ENCODE data around the gene SLC35B2. TPM values are rescaled to one million over a fixed set of nuclear protein-coding genes. Genes with fewer than 3 reads are reported as not detected.

Gene SLC35B2
- total RNA-seq, 4 donors from 2014 or later: 26.2 to 38.5 (median 30.9) TPM

- DNase-seq (ENCODE audit: low spot score in 2 of 2): no peak
- no peaks in the 10 kb centered on the region for H3K9me3 ChIP-seq
- peaks cover 43% of the 10 kb centered on the region for H3K4me1 ChIP-seq
- H3K27ac ChIP-seq: no peak overlapping the region
- 14% methylated on average over 1 of the region's 1 CpG for WGBS
- no peaks in the 10 kb centered on the region for H3K27me3 ChIP-seq
- H3K4me3 ChIP-seq: peak overlapping the region; percentile 92
- TF ChIP-seq POLR2AphosphoS5 (IDR thresholded peaks at IDR 0.05): no peak
- TF ChIP-seq EP300 (IDR thresholded peaks at IDR 0.05): no peak
- TF ChIP-seq POLR2A (IDR thresholded peaks at IDR 0.05): no peak
- TF ChIP-seq, protein P1, sequence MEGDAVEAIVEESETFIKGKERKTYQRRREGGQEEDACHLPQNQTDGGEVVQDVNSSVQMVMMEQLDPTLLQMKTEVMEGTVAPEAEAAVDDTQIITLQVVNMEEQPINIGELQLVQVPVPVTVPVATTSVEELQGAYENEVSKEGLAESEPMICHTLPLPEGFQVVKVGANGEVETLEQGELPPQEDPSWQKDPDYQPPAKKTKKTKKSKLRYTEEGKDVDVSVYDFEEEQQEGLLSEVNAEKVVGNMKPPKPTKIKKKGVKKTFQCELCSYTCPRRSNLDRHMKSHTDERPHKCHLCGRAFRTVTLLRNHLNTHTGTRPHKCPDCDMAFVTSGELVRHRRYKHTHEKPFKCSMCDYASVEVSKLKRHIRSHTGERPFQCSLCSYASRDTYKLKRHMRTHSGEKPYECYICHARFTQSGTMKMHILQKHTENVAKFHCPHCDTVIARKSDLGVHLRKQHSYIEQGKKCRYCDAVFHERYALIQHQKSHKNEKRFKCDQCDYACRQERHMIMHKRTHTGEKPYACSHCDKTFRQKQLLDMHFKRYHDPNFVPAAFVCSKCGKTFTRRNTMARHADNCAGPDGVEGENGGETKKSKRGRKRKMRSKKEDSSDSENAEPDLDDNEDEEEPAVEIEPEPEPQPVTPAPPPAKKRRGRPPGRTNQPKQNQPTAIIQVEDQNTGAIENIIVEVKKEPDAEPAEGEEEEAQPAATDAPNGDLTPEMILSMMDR (IDR thresholded peaks at IDR 0.05): no peak
- peaks cover 49% of the 10 kb centered on the region for H3K36me3 ChIP-seq
Measured at GRCh38 chr6:44248579-44248978, 8.7 kb downstream of the SLC35B2 start.

DNA sequence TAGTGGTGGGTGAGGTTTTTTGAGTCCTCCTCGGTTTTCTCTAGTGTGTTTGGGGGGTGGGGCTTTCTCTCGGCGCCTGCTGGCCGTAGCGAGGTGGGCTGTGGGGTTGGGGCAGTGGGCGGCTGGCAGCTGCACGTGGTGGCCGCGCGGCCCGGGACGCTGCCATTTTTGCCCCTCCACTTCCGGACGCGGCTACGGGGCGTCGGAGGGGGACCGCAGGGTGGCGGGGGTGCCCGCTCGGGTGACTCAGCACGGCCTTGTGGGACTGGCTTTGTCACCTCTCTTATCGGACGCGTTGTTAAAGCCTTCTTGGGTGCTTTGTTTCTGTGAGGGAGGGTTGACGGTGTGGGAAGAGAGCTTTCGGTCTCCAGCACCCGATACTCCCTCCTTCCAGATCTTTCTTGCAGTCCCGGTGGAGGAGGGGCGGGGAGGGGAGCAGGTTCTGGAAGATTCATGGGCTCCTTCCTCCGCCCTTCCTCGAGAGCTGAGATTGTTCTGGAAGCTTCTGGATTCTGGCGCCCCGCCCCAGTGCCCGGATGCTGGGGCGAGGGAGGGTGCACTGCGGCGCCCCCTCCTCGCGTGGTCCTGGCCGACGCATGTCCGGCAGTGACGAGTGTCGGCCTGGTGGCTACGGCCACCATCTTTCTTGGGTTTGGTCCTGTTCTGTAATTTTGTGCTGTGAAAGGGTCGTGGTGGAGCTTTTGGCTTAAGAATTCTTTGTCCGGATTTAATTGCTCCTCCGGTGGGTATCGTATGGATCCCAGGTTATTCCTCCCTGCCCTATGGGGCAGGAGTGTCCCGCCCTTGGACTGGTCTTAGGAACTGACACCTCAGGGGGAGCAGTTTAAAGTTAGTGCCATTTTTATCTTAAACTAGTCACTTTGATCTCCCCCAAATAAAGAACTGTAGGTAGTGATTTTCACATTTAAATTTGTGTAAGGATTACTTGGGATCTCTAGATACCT lies 9.7 kb downstream of the SLC35B2 start:
- TF ChIP-seq EP300 (IDR thresholded peaks at IDR 0.05) (no peak), POLR2AphosphoS5 (IDR thresholded peaks at IDR 0.05) (peak in 1 of 3 donors; percentile 93), POLR2A (IDR thresholded peaks at IDR 0.05) (no peak)
- TF ChIP-seq, protein P1 (IDR thresholded peaks at IDR 0.05): no peak
- Histone ChIP-seq H3K4me3 (peak overlapping the region; percentile 92), H3K9me3 (no peaks in the 10 kb centered on the region), H3K4me1 (peaks cover 39% of the 10 kb centered on the region), H3K36me3 (peaks cover 39% of the 10 kb centered on the region), H3K27me3 (no peaks in the 10 kb centered on the region), H3K27ac (peak overlapping the region; percentile 94)
- DNase-seq (ENCODE audit: low spot score in 2 of 2): peak in 1 of 2 donors; percentile 86
- WGBS: 6% methylated on average over 4 of the region's 52 CpGs

DNA sequence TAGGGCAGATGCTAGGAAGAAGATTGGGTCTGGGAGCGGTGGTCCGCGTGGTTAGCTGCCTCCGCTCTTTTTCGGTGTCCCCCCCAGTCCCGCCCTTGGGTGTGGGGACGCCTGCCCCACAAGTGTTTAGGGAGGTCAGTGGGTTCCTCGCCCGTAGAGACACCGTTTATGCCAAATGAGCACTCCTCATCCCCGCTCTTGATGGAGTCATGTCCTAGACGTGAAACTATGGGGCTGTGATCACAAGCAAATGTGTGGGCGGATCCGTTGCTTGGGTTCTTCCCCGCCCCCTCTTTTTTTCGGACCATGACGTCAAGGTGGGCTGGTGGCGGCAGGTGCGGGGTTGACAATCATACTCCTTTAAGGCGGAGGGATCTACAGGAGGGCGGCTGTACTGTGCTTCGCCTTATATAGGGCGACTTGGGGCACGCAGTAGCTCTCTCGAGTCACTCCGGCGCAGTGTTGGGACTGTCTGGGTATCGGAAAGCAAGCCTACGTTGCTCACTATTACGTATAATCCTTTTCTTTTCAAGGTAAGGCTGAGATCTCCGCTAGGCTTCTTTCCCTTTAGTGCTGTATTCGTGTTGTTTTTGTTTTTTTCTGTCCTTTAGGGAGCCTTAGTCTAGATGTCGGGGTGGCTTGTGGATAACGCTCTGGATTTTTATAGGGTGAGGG lies 10.5 kb downstream of the SLC35B2 start, which contains the start of gene HSP90AB1:
TSS of gene HSP90AB1 (plus strand) at position 439 of the 675 bp plus-strand sequence. CDS start 1,529 bp downstream, outside the sequence.
- peak; percentile 97 to 98 for DNase-seq (ENCODE audit: low spot score in 2 of 2)
- H3K27me3 ChIP-seq: no peaks in the 10 kb centered on the region
- no peaks in the 10 kb centered on the region for H3K9me3 ChIP-seq
- peaks cover 31% of the 10 kb centered on the region for H3K36me3 ChIP-seq
- H3K4me1 ChIP-seq: peaks cover 39% of the 10 kb centered on the region
- H3K4me3 ChIP-seq: peak within 1 kb of the TSS; percentile 92
- peak within 1 kb of the TSS; percentile 94 for H3K27ac ChIP-seq
- under 1% methylated on average over 22 of the region's 34 CpGs for WGBS
- TF ChIP-seq EP300 (IDR thresholded peaks at IDR 0.05) (no peak), POLR2A (IDR thresholded peaks at IDR 0.05) (peak; percentile 97 to 99), POLR2AphosphoS5 (IDR thresholded peaks at IDR 0.05) (peak; percentile 98 to 99 (median 99))
- TF ChIP-seq, protein P1 (IDR thresholded peaks at IDR 0.05): no peak

- H3K36me3 ChIP-seq: peaks cover 24% of the 10 kb centered on the region
- TF ChIP-seq POLR2A (IDR thresholded peaks at IDR 0.05) (no peak), POLR2AphosphoS5 (IDR thresholded peaks at IDR 0.05) (peak in 1 of 3 donors; percentile 36)
- under 1% methylated on average over 34 of the region's 62 CpGs for WGBS
- peaks cover 39% of the 10 kb centered on the region for H3K4me1 ChIP-seq
- DNase-seq (ENCODE audit: low spot score in 2 of 2): peak; percentile 91
- no peaks in the 10 kb centered on the region for H3K9me3 ChIP-seq
- peak overlapping the region; percentile 94 for H3K27ac ChIP-seq
- H3K4me3 ChIP-seq: peak overlapping the region; percentile 92
- no peaks in the 10 kb centered on the region for H3K27me3 ChIP-seq
Measured at GRCh38 chr6:44245912-44246662, 11.2 kb downstream of the SLC35B2 start.

GRCh38 chr6:44245391-44245911 lies 11.9 kb downstream of the SLC35B2 start:
- no peaks in the 10 kb centered on the region for H3K27me3 ChIP-seq
- H3K4me3 ChIP-seq: peak overlapping the region; percentile 92
- H3K36me3 ChIP-seq: peaks cover 17% of the 10 kb centered on the region
- 80% methylated on average over 10 of the region's 12 CpGs for WGBS
- H3K9me3 ChIP-seq: no peaks in the 10 kb centered on the region
- TF ChIP-seq POLR2A (IDR thresholded peaks at IDR 0.05) (no peak), POLR2AphosphoS5 (IDR thresholded peaks at IDR 0.05) (no peak), EP300 (IDR thresholded peaks at IDR 0.05) (no peak)
- TF ChIP-seq, protein P1 (IDR thresholded peaks at IDR 0.05): no peak
- DNase-seq (ENCODE audit: low spot score in 2 of 2): no peak
- H3K27ac ChIP-seq: peak overlapping the region; percentile 94
- peaks cover 36% of the 10 kb centered on the region for H3K4me1 ChIP-seq
